Lower leg skin (tissue), 4 donors: Measurements from ENCODE around the gene KRT7. TPM values are rescaled to one million over a fixed set of nuclear protein-coding genes. Genes with fewer than 3 reads are reported as not detected.

Experiments
- DNase-seq, 2 donors: peaks; one replicate each; pipeline ENCODE4 v3.0.0-alpha.2; 2019; ENCODE audit warnings: low spot score in 2 of 2
- H3K4me3 ChIP-seq: fragments of 200-600 bp; sonication (generic); 2 replicates; pipeline ENCODE4 v1.5.1; 2017; ENCODE audit warnings: mild to moderate bottlenecking, low read depth; ENCODE audit not compliant: poor library complexity, severe bottlenecking
- CTCF ChIP-seq, 3 donors: fragments of 450-650 bp; IDR thresholded peaks; one replicate each; pipeline ENCODE4 v1.5.1; 2016; ENCODE audit warnings: antibody characterized with exemption in 3 of 3, mild to moderate bottlenecking in 3 of 3, moderate library complexity in 2 of 3
- POLR2A ChIP-seq, 2 donors: fragments of 450-650 bp; IDR thresholded peaks; one replicate each; pipeline ENCODE4 v1.6.1; 2016 to 2017; ENCODE audit warnings: antibody characterized with exemption in 2 of 2, mild to moderate bottlenecking in 1 of 2, moderate library complexity in 1 of 2
- WGBS, 2 donors: methylation state at CpG; one replicate each; pipeline ENCODE4 v1.1.5; 2018; 5-methylcytosine and 5-hydroxymethylcytosine counted together
- intact Hi-C: fragments of 100-400 bp; cut with DNase I; formaldehyde crosslinking; loops from one replicate; pipeline ENCODE4 v1.15.0; 2023; ENCODE audit warnings: low total_unique reads
- total RNA-seq, 4 donors: library from RNA; depleted of rRNA; stranded (reverse); fragments of >200 nt; gene quantifications; one replicate each; pipeline ENCODE4 v1.1.0, GENCODE V29; 2016

Gene KRT7
- total RNA-seq, 4 donors from 2014 or later = 28.2 to 206 (median 125) TPM

- no peak overlapping the region for H3K4me3 ChIP-seq
- DNase-seq = peak in 1 of 2 donors; percentile 66
- 82 to 84% methylated on average over 4 of the region's 4 CpGs for WGBS, 2 donors
- intact Hi-C loops = no loop called here
- no peak for TF ChIP-seq CTCF (IDR thresholded peaks at IDR 0.05)
- no peak for TF ChIP-seq POLR2A (IDR thresholded peaks at IDR 0.05)
These were observed 10.4 kb upstream of the KRT7 start for GRCh38 chr12:52222692-52223091.

DNA sequence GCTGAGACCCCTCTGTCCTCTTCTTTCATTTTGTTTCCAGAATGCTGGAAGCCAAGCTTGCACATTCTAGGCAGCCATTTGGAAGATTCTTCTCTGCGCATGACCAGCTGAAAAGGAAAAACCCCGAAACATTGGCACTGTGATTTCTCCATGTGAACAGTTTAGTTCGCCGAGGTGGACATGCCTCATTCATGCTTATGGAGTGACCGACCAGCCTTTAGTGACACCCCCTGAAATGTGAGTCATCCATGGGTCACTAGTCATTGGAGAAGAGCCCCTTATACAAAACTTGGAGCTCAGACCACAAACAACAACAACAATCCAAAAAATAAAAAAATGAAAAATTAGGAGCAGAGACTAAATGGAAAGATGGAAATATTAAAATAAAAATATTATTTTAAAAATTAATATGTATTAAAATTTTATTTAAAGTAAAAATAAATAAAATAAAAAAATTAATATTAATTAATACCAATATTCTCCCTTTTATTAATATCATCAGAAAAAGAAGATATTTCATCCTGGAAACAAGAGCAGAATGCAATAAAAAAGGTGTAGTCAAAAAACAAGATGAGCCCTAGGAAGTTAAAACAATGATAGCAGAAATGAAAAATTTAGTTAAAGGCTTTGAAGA lies 9.5 kb upstream of the KRT7 start:
- no peak overlapping the region for H3K4me3 ChIP-seq
- intact Hi-C loops = no loop called here
- 87 to 89% methylated on average over 5 of the region's 5 CpGs for WGBS, 2 donors
- DNase-seq = peak in 1 of 2 donors; percentile 13
- TF ChIP-seq CTCF (IDR thresholded peaks at IDR 0.05) = no peak
- no peak for TF ChIP-seq POLR2A (IDR thresholded peaks at IDR 0.05)

- no peak overlapping the region for H3K4me3 ChIP-seq
- intact Hi-C loops = no loop called here
- no peak for DNase-seq
- 67 to 69% methylated on average over 3 of the region's 3 CpGs for WGBS, 2 donors
- TF ChIP-seq CTCF (IDR thresholded peaks at IDR 0.05) = no peak
- TF ChIP-seq POLR2A (IDR thresholded peaks at IDR 0.05) = no peak
These were observed 8.9 kb upstream of the KRT7 start for GRCh38 chr12:52224151-52224550.

- intact Hi-C loops = no loop called here
- 91 to 92% methylated on average over 4 of the region's 4 CpGs for WGBS, 2 donors
- H3K4me3 ChIP-seq = no peak overlapping the region
- DNase-seq = peak in 1 of 2 donors; percentile 36
- no peak for TF ChIP-seq POLR2A (IDR thresholded peaks at IDR 0.05)
- TF ChIP-seq CTCF (IDR thresholded peaks at IDR 0.05) = no peak
These were observed 7.3 kb upstream of the KRT7 start for GRCh38 chr12:52225752-52226151.

- intact Hi-C loops = no loop called here
- H3K4me3 ChIP-seq = no peak overlapping the region
- no peak for DNase-seq
- TF ChIP-seq POLR2A (IDR thresholded peaks at IDR 0.05) (no peak), CTCF (IDR thresholded peaks at IDR 0.05) (no peak)
- 66 to 74% methylated on average over 4 of the region's 4 CpGs for WGBS, 2 donors
These were observed 6.6 kb upstream of the KRT7 start for GRCh38 chr12:52226446-52226845.
